CD14-positive monocyte (primary cell): ENCODE data around the gene S100B. TPM values are rescaled to one million over a fixed set of nuclear protein-coding genes. Genes with fewer than 3 reads are reported as not detected.

Experiments
- DNase-seq, 3 donors: peaks; one replicate each; pipeline ENCODE4 v3.0.0-alpha.2; 2011 to 2022
- H2AFZ ChIP-seq: 2 replicates; pipeline ENCODE4 v1.6.0; 2012; ENCODE audit warnings: mild to moderate bottlenecking, low read depth, low read length, inconsistent platforms; ENCODE audit not compliant: insufficient read depth, poor library complexity, severe bottlenecking
- H3K27ac ChIP-seq, 2 donors: 1 replicate in 1 of 2; 2 replicates in 1 of 2; pipeline ENCODE4 v1.5.1; 2012 to 2013; ENCODE audit warnings: low read length in 2 of 2, control low read depth in 1 of 2, inconsistent platforms in 1 of 2, low read depth in 1 of 2, mild to moderate bottlenecking in 1 of 2
- H3K27me3 ChIP-seq, 2 donors: one replicate each; pipeline versions ENCODE4 v1.6.0 to v1.6.1; 2011 to 2013; ENCODE audit warnings: low read length in 2 of 2; ENCODE audit not compliant: control insufficient read depth in 2 of 2, insufficient read depth in 2 of 2
- H3K36me3 ChIP-seq, 2 donors: replicated peaks in 1 of 2; 1 replicate in 1 of 2; 2 replicates in 1 of 2; pipeline versions ENCODE4 v1.5.1 to v1.6.1; 2012 to 2013; ENCODE audit warnings: low read length in 2 of 2, control low read depth in 1 of 2, inconsistent platforms in 1 of 2, mild to moderate bottlenecking in 1 of 2; ENCODE audit not compliant: insufficient read depth in 2 of 2, control insufficient read depth in 1 of 2
- H3K4me1 ChIP-seq, 2 donors: 1 replicate in 1 of 2; 2 replicates in 1 of 2; pipeline versions ENCODE4 v1.5.1 to v1.6.1; 2012 to 2013; ENCODE audit warnings: low read length in 2 of 2, control low read depth in 1 of 2, inconsistent platforms in 1 of 2, mild to moderate bottlenecking in 1 of 2, moderate library complexity in 1 of 2; ENCODE audit not compliant: insufficient read depth in 2 of 2, control insufficient read depth in 1 of 2
- H3K4me2 ChIP-seq: replicated peaks from 2 replicates; pipeline ENCODE3; 2012; ENCODE audit warnings: low read length, moderate library complexity, mild to moderate bottlenecking; ENCODE audit not compliant: poor library complexity, severe bottlenecking; ENCODE audit errors: extremely low read depth
- H3K4me3 ChIP-seq, 3 experiments: fragments of 200-600 bp in 1 of 3; sonication (generic) in 1 of 3; replicated peaks in 1 of 3; 1 replicate in 2 of 3; 2 replicates in 1 of 3; pipeline ENCODE4 v1.5.1; 2011 to 2013; ENCODE audit warnings: low read length in 3 of 3, mild to moderate bottlenecking in 3 of 3, control low read depth in 2 of 3, low read depth in 2 of 3, inconsistent platforms in 1 of 3, moderate library complexity in 1 of 3
- H3K79me2 ChIP-seq: 2 replicates; pipeline ENCODE4 v1.6.0; 2012; ENCODE audit warnings: mild to moderate bottlenecking, control low read depth, inconsistent platforms, low read length, moderate library complexity; ENCODE audit not compliant: insufficient read depth
- H3K9ac ChIP-seq: 2 replicates; pipeline ENCODE4 v1.6.0; 2017; ENCODE audit warnings: low read length, mild to moderate bottlenecking; ENCODE audit not compliant: insufficient read depth, poor library complexity, severe bottlenecking
- H3K9me3 ChIP-seq, 2 donors: replicated peaks in 1 of 2; 1 replicate in 1 of 2; 2 replicates in 1 of 2; pipeline versions ENCODE4 v1.5.1 to v1.6.1; 2012 to 2013; ENCODE audit warnings: low read length in 2 of 2, control low read depth in 1 of 2; ENCODE audit not compliant: control insufficient read depth in 1 of 2, insufficient read depth in 1 of 2
- H4K20me1 ChIP-seq: 2 replicates; pipeline ENCODE4 v1.6.0; 2012; ENCODE audit warnings: mild to moderate bottlenecking, low read length, control low read depth, moderate library complexity; ENCODE audit not compliant: insufficient read depth
- H3K27ac Mint-ChIP-seq, 7 donors: one replicate each; pipeline ENCODE4 v1.8.0; 2020; ENCODE audit warnings: mild to moderate bottlenecking in 7 of 7, mixed read lengths in 7 of 7, moderate library complexity in 6 of 7, inconsistent platforms in 2 of 7
- H3K27me3 Mint-ChIP-seq, 3 donors: one replicate each; pipeline ENCODE4 v1.8.0; 2021 to 2022; ENCODE audit warnings: low read depth in 3 of 3, mild to moderate bottlenecking in 3 of 3, mixed read lengths in 3 of 3, moderate library complexity in 3 of 3, inconsistent platforms in 1 of 3
- H3K36me3 Mint-ChIP-seq, 2 donors: one replicate each; pipeline ENCODE4 v1.8.0; 2020; ENCODE audit warnings: mixed read lengths in 2 of 2, inconsistent platforms in 1 of 2, mild to moderate bottlenecking in 1 of 2
- H3K4me1 Mint-ChIP-seq: one replicate; pipeline ENCODE4 v1.8.0; 2020; ENCODE audit warnings: mild to moderate bottlenecking, mixed read lengths
- H3K4me3 Mint-ChIP-seq, 2 donors: one replicate each; pipeline ENCODE4 v1.8.0; 2020; ENCODE audit warnings: mild to moderate bottlenecking in 2 of 2, mixed read lengths in 2 of 2, moderate library complexity in 1 of 2
- H3K9me3 Mint-ChIP-seq, 7 donors: one replicate each; pipeline ENCODE4 v1.8.0; 2020 to 2022; ENCODE audit warnings: mixed read lengths in 7 of 7, mild to moderate bottlenecking in 6 of 7, moderate library complexity in 6 of 7, inconsistent platforms in 2 of 7
- CTCF ChIP-seq: fragments of 200-600 bp; IDR thresholded peaks from one replicate; pipeline ENCODE4 v1.8.0; 2022; ENCODE audit warnings: antibody characterized with exemption, mild to moderate bottlenecking
- WGBS: methylation state at CpG from one replicate; pipeline ENCODE4 v1.1.5; 2013; ENCODE audit warnings: missing lambda C conversion rate; ENCODE audit not compliant: insufficient coverage; 5-methylcytosine and 5-hydroxymethylcytosine counted together
- intact Hi-C, 2 donors: fragments of 100-400 bp; cut with micrococcal nuclease; formaldehyde crosslinking; loops; one replicate each; pipeline versions ENCODE4 v1.15.0 to v1.15.1; 2023
- polyA plus RNA-seq, 3 donors: library from polyadenylated mRNA; depleted of rRNA in 1 of 3; unstranded in 2 of 3; stranded (reverse) in 1 of 3; fragments of 300-500 nt in 2 of 3; fragments of >200 nt in 1 of 3; fragmentation: Illumina TruSeq in 2 of 3; gene quantifications; 1 replicate in 2 of 3; 2 replicates in 1 of 3; pipeline ENCODE4 v1.2.3, GENCODE V29; 2012 to 2021

S100B gene
- polyA plus RNA-seq, 3 donors: 0.59 to 1.4 (median 0.67) TPM

GRCh38 chr21:46550116-46550941 lies 54.6 kb downstream of the S100B start:
- WGBS: 79% methylated on average over 10 of the region's 12 CpGs
- Mint-ChIP-seq H3K9me3 (peaks cover 0 to 6% (median 0%) of the 10 kb centered on the region in 7 donors), H3K4me3 (peak overlapping the region in 1 of 2 donors; percentile 48), H3K4me1 (peaks cover 35% of the 10 kb centered on the region), H3K27ac (peak overlapping the region; percentile 13 to 88 (median 72)), H3K27me3 (peaks cover 0 to 4% (median 1%) of the 10 kb centered on the region in 3 donors), H3K36me3 (peaks cover 47 to 56% of the 10 kb centered on the region in 2 donors)
- H3K9me3 ChIP-seq: no peaks in the 10 kb centered on the region
- H3K4me2 ChIP-seq: no peak overlapping the region
- no peaks in the 10 kb centered on the region for H3K79me2 ChIP-seq
- H3K4me3 ChIP-seq: no peak overlapping the region
- H3K27me3 ChIP-seq: no peaks in the 10 kb centered on the region
- H3K27ac ChIP-seq: peak overlapping the region; percentile 34 to 95
- TF ChIP-seq CTCF: no peak
- peaks cover 33 to 48% of the 10 kb centered on the region in 2 donors for H3K36me3 ChIP-seq
- peaks cover 34 to 37% of the 10 kb centered on the region in 2 donors for H3K4me1 ChIP-seq
- no peaks in the 10 kb centered on the region for H4K20me1 ChIP-seq
- intact Hi-C loops: no loop called here
- peak overlapping the region; percentile 16 for H3K9ac ChIP-seq
- H2AFZ ChIP-seq: no peak overlapping the region
- peak; percentile 30 to 43 (median 36) for DNase-seq

DNA sequence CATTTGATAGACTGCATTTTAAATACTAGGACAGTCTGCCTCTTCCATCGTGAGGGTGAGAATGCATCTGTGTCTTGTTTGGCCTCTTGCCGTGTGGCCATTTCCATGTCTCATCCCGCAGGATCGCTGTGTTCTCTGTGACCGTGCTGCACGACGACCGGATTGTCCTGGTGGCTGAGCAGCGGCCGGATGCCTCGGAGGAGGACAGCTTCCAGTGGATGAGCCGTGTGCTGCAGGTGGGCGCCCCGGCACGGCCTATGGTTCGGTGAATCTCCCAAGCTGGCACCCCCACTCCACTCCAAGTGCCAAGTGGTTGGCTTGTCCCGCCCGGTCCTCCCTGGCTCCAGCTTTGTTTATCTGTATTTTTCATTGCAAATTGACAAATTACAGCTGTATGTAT lies 55.2 kb downstream of the S100B start:
- Histone ChIP-seq H3K27me3 (no peaks in the 10 kb centered on the region), H3K4me2 (no peak overlapping the region), H3K79me2 (no peaks in the 10 kb centered on the region), H3K4me3 (no peak overlapping the region), H3K36me3 (peaks cover 33 to 48% of the 10 kb centered on the region in 2 donors), H2AFZ (no peak overlapping the region), H3K9ac (no peak overlapping the region), H3K4me1 (peaks cover 34 to 37% of the 10 kb centered on the region in 2 donors), H3K9me3 (no peaks in the 10 kb centered on the region), H4K20me1 (no peaks in the 10 kb centered on the region), H3K27ac (peak overlapping the region in 1 of 2 donors; percentile 4)
- WGBS: 100% methylated on average over 8 of the region's 18 CpGs
- no peak overlapping the region for H3K27ac Mint-ChIP-seq
- H3K9me3 Mint-ChIP-seq: peaks cover 0 to 6% (median 0%) of the 10 kb centered on the region in 7 donors
- intact Hi-C loops: no loop called here
- H3K36me3 Mint-ChIP-seq: peaks cover 45 to 55% of the 10 kb centered on the region in 2 donors
- H3K27me3 Mint-ChIP-seq: peaks cover 0 to 4% (median 2%) of the 10 kb centered on the region in 3 donors
- no peak for DNase-seq
- peaks cover 35% of the 10 kb centered on the region for H3K4me1 Mint-ChIP-seq
- H3K4me3 Mint-ChIP-seq: no peak overlapping the region
- TF ChIP-seq CTCF: no peak

Other genes starting within 250 kb of the S100B start
- gene DIP2A, start 146.2 kb downstream of the S100B start, polyA plus RNA-seq: 10 to 100 TPM in 1 of 3 donors, 1 to 10 TPM in 2; 4.6 to 55.4 (median 6.1) TPM
- gene PRMT2, start 30.6 kb upstream of the S100B start, polyA plus RNA-seq: 100 to 1,000 TPM in 1 of 3 donors, 10 to 100 TPM in 2; 71.5 to 106 (median 77.2) TPM